Neural progenitor cell (in vitro differentiated cells): ENCODE measurements around the gene TACR1. TPM values are rescaled to one million over a fixed set of nuclear protein-coding genes. Genes with fewer than 3 reads are reported as not detected.

Experiments
- DNase-seq: peaks from one replicate; pipeline ENCODE4 v3.0.0-alpha.2; 2016; ENCODE audit warnings: low spot score
- H2AFZ ChIP-seq: fragments of 200-600 bp; sonication (generic); replicated peaks from 2 replicates; pipeline ENCODE4 v1.6.1; 2016; ENCODE audit warnings: antibody characterized with exemption
- H3F3A ChIP-seq: fragments of 200-600 bp; sonication (generic); 2 replicates; pipeline ENCODE4 v1.6.1; 2016; ENCODE audit warnings: antibody characterized with exemption, low read depth
- H3K27ac ChIP-seq: fragments of 200-600 bp; sonication (generic); 2 replicates; pipeline ENCODE4 v1.5.1; 2016; ENCODE audit warnings: mild to moderate bottlenecking
- H3K27me3 ChIP-seq: fragments of 200-600 bp; sonication (generic); 2 replicates; pipeline ENCODE4 v1.6.1; 2016; ENCODE audit warnings: mild to moderate bottlenecking, moderate library complexity
- H3K36me3 ChIP-seq: fragments of 200-600 bp; sonication (generic); 2 replicates; pipeline ENCODE4 v1.5.1; 2016
- H3K4me1 ChIP-seq: fragments of 200-600 bp; sonication (generic); 2 replicates; pipeline ENCODE4 v1.6.1; 2016; ENCODE audit warnings: mixed run types
- H3K4me2 ChIP-seq: fragments of 200-600 bp; sonication (generic); 2 replicates; pipeline ENCODE4 v1.6.1; 2016
- H3K4me3 ChIP-seq: fragments of 200-600 bp; sonication (generic); 2 replicates; pipeline ENCODE4 v1.5.1; 2016
- H3K79me2 ChIP-seq: fragments of 200-600 bp; sonication (generic); 2 replicates; pipeline ENCODE4 v1.6.1; 2016; ENCODE audit warnings: low read depth
- H3K9ac ChIP-seq: fragments of 200-600 bp; sonication (generic); 2 replicates; pipeline ENCODE4 v1.6.1; 2016
- H3K9me3 ChIP-seq: fragments of 200-600 bp; sonication (generic); 2 replicates; pipeline ENCODE4 v1.5.1; 2016; ENCODE audit warnings: low read depth
- H4K20me1 ChIP-seq: fragments of 200-600 bp; sonication (generic); 2 replicates; pipeline ENCODE4 v1.6.1; 2016; ENCODE audit warnings: low read depth
- H3K27ac Mint-ChIP-seq: 3 replicates; pipeline ENCODE4 v1.8.0; 2021; ENCODE audit warnings: mixed read lengths
- H3K27me3 Mint-ChIP-seq: 2 replicates; pipeline ENCODE4 v1.8.0; 2022; ENCODE audit warnings: low read depth, mild to moderate bottlenecking, inconsistent platforms, moderate library complexity, mixed read lengths; ENCODE audit not compliant: insufficient read depth
- H3K36me3 Mint-ChIP-seq: 3 replicates; pipeline ENCODE4 v1.8.0; 2021; ENCODE audit warnings: mixed read lengths
- H3K4me1 Mint-ChIP-seq: 3 replicates; pipeline ENCODE4 v1.8.0; 2021; ENCODE audit warnings: mixed read lengths
- H3K4me3 Mint-ChIP-seq: 3 replicates; pipeline ENCODE4 v1.8.0; 2021; ENCODE audit warnings: mild to moderate bottlenecking, moderate library complexity, mixed read lengths
- H3K9me3 Mint-ChIP-seq: 3 replicates; pipeline ENCODE4 v1.8.0; 2020; ENCODE audit warnings: mixed read lengths
- CTCF ChIP-seq: fragments of 200-600 bp; sonication (generic); IDR thresholded peaks from 2 replicates; pipeline ENCODE4 v1.5.1; 2017; ENCODE audit warnings: antibody characterized with exemption, mild to moderate bottlenecking
- EZH2 ChIP-seq: fragments of 200-600 bp; sonication (generic); IDR thresholded peaks from 2 replicates; pipeline ENCODE4 v1.6.1; 2017; ENCODE audit warnings: antibody characterized with exemption, mild to moderate bottlenecking, moderate library complexity
- EZH2phosphoT487 ChIP-seq: fragments of 200-600 bp; sonication (generic); IDR thresholded peaks from 2 replicates; pipeline ENCODE4 v1.6.1; 2017; ENCODE audit warnings: antibody characterized with exemption
- total RNA-seq: library from RNA; depleted of rRNA; stranded (reverse); fragments of >200 nt; gene quantifications from 2 replicates; pipeline ENCODE4 v1.2.3, GENCODE V29; 2015; ENCODE audit warnings: low replicate concordance

The TACR1 gene
- total RNA-seq, 1 donor from 2014 or later = not detected

GRCh38 chr2:75180476-75180875 is 18.8 kb downstream of the TACR1 start:
- TF ChIP-seq EZH2 (no peak), CTCF (no peak), EZH2phosphoT487 (no peak)
- H3K4me3 Mint-ChIP-seq = no peak overlapping the region
- Histone ChIP-seq H3K27me3 (no peaks in the 10 kb centered on the region), H3K4me3 (no peak overlapping the region), H3K4me2 (no peak overlapping the region), H3K9ac (no peak overlapping the region), H3K36me3 (no peaks in the 10 kb centered on the region), H3K79me2 (no peaks in the 10 kb centered on the region), H4K20me1 (no peaks in the 10 kb centered on the region), H2AFZ (no peak overlapping the region), H3K9me3 (no peaks in the 10 kb centered on the region), H3F3A (no peaks in the 10 kb centered on the region), H3K27ac (no peak overlapping the region), H3K4me1 (no peaks in the 10 kb centered on the region)
- H3K4me1 Mint-ChIP-seq = peaks cover 2% of the 10 kb centered on the region
- no peak overlapping the region for H3K27ac Mint-ChIP-seq
- H3K36me3 Mint-ChIP-seq = no peaks in the 10 kb centered on the region
- H3K27me3 Mint-ChIP-seq = no peaks in the 10 kb centered on the region
- no peaks in the 10 kb centered on the region for H3K9me3 Mint-ChIP-seq
- no peak for DNase-seq

- TF ChIP-seq EZH2 = no peak
- TF ChIP-seq EZH2phosphoT487 = no peak
- no peak for TF ChIP-seq CTCF
Observed at GRCh38 chr2:75177427-75177826, 21.9 kb downstream of the TACR1 start.

GRCh38 chr2:75175456-75175855 is 23.9 kb downstream of the TACR1 start:
- H3K36me3 Mint-ChIP-seq = no peaks in the 10 kb centered on the region
- Histone ChIP-seq H3K27ac (no peak overlapping the region), H3K4me2 (no peak overlapping the region), H3K4me1 (peaks cover 16% of the 10 kb centered on the region), H3K36me3 (no peaks in the 10 kb centered on the region), H3K4me3 (no peak overlapping the region), H3K79me2 (no peaks in the 10 kb centered on the region), H4K20me1 (no peaks in the 10 kb centered on the region), H3K9ac (no peak overlapping the region), H3K9me3 (no peaks in the 10 kb centered on the region), H3F3A (peaks cover 22% of the 10 kb centered on the region), H2AFZ (no peak overlapping the region), H3K27me3 (no peaks in the 10 kb centered on the region)
- H3K9me3 Mint-ChIP-seq = no peaks in the 10 kb centered on the region
- TF ChIP-seq EZH2phosphoT487 (no peak), CTCF (no peak), EZH2 (no peak)
- no peak overlapping the region for H3K27ac Mint-ChIP-seq
- no peak overlapping the region for H3K4me3 Mint-ChIP-seq
- DNase-seq = no peak
- H3K4me1 Mint-ChIP-seq = peaks cover 8% of the 10 kb centered on the region
- H3K27me3 Mint-ChIP-seq = peaks cover 4% of the 10 kb centered on the region

More at GRCh38 chr2:75177427-75177826, 21.9 kb downstream of the TACR1 start:
- no peak for DNase-seq
- H3K9me3 ChIP-seq = no peaks in the 10 kb centered on the region
- peaks cover 16% of the 10 kb centered on the region for H3K4me1 ChIP-seq
- Mint-ChIP-seq H3K27ac (no peak overlapping the region), H3K27me3 (peaks cover 4% of the 10 kb centered on the region), H3K9me3 (no peaks in the 10 kb centered on the region), H3K4me3 (no peak overlapping the region), H3K4me1 (peaks cover 8% of the 10 kb centered on the region), H3K36me3 (no peaks in the 10 kb centered on the region)
- no peaks in the 10 kb centered on the region for H3K79me2 ChIP-seq
- H3K27me3 ChIP-seq = no peaks in the 10 kb centered on the region
- H3K27ac ChIP-seq = no peak overlapping the region
- peaks cover 22% of the 10 kb centered on the region for H3F3A ChIP-seq
- H3K4me2 ChIP-seq = no peak overlapping the region
- H3K9ac ChIP-seq = no peak overlapping the region
- no peak overlapping the region for H3K4me3 ChIP-seq
- H2AFZ ChIP-seq = no peak overlapping the region
- no peaks in the 10 kb centered on the region for H3K36me3 ChIP-seq
- no peaks in the 10 kb centered on the region for H4K20me1 ChIP-seq
